8988T (cell line): ENCODE data around the gene CCDC70.

Experiments
- DNase-seq: peaks from one replicate; pipeline ENCODE4 v3.0.0; 2011

The CCDC70 gene

DNA sequence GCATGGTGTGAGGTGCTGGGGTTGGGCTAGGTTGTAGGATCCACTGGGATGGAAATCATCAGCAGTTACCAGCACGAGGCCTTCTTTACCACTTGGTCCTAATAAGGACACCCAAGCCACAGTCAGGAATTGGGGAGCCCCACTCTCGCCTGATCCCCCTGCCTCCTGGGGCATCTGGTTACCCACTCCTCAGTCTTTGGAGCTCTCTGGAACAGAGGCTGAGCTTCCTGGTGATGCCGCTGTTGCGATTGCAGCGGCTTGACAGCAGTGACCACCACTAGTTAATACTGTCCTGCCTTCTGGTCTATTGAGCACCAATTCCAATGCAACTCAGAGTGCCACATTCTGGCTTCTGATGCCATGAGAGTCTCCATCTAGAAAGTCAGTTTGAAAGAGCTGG is 30.2 kb upstream of the CCDC70 start:
- DNase-seq, result no peak

DNA sequence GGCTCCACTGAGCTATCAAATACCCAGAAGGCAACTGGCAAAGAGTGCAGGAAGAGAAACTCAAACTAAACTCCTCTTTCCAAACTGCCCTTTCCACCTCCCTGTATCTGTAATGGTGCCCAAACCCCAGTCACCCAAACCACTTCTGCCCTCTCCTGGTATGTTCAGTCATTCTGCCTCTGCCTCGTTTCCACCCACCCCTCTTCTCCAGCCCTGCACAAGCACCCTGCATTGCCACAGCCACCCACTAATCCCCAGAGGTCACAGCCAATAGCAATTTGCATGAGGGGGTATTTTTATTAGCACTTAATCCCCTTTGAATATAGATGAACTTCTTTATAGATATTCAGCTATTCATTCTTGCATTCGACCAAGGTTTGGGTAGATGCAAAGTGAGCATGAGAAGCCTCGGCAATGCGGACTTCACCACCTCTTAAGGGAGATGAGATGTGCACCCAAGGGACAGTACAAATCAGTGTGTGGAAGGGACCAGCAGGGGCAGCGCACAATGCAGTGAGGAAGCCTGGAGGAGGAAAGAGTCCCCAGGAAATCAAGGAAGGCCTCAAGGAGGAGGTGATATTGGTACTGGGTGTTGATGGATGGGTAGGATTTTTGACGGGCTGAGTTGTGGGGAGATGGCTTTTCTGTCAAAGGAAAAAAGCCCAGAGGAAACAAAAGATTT is 29.2 kb upstream of the CCDC70 start:
- DNase-seq, result peak; percentile 48

DNA sequence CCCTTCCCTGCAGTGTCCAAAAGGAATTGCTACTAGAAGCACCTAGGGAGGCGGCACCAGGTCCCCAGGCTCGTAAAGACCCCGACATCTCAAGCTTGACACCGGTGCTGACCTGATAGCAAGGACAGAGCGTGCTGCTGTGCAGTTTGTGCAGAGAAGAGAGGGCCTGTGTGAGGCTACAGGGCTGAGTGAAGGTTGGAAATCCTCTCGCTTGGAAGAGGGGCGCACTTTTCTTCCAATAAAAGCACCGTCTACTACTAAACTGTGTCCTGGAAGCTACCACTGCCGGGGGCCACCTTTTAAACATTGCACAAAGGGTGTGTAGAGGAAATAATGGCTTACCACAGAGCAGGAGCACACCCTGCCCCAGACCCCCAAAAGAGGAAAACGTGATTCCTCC is 27.8 kb upstream of the CCDC70 start:
- DNase-seq, result no peak

DNA sequence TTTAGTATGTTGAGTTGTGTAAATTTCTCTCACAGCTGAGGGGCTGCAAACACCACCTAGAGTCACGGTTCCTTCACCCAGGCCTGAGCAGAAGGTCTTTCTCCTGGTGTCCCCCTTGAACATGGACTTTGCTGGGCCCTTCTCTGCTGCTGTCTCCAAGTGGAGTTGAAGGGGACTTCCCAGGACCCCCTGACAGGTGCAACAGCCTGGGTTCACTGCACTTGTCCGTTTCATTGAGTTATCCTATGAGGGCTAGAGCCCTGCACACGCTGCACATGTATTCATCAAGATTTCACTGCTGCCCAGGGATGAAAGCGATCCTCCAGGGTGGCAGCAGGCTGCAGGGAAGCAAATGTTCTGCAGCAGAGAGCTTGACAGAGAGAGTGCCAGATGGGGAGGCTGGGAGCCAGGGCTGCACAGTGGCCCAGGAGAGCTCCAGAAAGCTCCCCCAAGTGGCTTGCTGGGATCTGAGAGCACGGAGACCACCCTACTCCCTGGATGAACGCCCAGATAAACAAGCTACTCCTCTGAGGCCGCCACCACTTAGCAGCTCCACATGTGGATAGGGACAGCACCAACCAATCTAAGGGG is 27.1 kb upstream of the CCDC70 start:
- no peak for DNase-seq

DNA sequence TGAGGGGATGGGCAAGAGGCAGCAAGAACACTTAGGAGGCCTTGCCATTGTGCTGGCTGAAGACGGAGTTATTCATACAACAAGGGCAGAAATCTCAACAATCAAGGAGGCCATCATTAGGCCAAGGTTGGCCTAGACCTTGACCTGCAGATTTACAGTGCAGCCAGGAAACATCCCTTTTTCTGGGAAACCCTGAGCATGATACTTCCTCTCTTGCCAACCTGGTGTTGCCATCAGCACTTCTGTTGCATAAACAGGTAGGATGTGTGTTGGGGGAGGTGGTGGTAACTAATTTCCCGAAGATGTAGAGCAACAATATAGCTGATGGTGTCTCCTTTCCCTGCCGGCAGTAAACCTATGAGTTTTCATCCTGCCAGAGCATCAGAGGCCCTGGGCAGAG is 24.8 kb upstream of the CCDC70 start:
- DNase-seq, result no peak

DNA sequence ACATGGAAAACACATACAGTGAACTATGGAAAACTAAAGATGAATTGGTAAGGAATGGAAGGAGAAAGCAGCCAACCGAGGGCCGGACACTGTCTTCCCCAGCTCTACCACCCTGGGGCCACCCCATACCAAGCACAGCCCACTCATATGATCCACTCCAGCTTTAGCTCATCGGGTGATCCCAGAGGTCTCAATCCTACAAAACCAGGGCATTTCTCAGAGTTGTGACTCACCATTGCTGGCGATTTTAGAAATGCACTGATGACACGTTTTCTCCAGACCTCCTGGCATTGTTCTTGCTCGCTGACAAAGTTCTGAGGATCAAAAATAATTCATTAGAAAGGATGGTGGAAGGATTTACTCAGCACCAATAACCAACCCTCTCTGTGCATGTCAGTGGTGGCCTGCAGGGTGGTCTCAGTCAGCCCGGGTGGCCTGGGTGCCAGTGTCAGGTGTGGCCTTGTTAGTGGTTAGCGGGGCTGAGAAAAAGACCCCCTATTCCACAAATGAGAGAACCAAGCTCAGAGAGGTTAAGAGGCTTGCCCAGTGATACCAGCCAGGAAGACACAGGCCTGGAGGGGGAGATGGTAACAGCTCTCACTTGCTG is 23.4 kb upstream of the CCDC70 start:
- no peak for DNase-seq

DNA sequence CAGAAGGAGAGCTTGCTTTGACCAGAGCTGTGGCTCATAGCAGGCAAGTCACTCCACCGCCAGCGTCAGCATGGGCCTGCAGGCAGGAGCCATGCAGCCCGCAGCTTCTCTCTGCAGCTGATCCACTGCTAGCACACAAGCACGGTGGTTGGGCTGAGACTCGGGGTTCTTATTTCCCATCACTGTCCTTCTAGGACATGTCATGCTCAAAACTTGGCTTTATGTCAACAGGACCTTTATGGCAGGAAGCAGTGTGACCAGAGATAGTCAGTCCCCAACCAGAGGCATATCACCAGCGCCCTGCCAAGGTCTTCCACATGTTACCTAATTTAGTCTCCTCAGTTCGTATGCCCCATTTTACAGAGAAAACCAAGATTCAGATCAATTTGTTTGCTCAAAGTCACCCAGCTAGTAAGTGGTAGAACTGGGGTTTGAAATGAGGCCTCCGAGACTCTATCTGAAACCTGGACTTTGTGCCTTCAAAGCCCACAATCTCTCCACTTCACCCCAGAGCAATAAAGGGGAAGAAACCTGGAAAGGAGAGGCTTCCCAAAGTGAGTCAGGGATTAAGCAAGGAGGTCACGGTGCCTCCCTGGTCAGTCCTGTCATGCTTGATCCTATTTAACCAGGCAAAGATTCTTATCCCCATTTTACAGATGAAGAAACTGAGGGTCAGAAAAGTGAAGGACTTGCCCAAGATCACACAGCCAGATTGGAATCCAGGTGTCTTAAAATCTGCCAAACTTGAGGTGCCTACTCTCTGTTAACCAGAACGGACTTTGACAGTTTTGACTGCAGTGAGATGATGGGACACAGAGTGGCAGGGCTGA is 21.8 kb upstream of the CCDC70 start:
- DNase-seq, result no peak

DNA sequence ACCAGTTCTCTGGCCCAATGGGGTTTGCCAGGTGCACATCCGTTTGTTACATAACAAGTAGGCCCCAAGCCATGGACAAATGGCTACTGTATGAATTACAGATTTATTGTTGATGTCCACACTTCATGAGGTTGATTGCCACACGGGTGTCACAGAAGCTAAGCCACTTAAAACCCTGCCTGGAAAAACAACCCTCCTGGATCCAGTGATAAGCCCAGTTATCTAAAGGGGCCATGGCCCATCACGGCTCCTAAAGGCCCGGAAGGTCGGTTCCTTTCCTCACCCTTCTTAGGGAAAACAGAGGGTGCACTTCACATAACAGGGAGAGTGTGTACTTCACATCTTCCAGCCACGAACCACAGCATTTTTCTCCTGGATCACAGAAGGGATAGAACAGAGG is 20.9 kb upstream of the CCDC70 start:
- DNase-seq, result no peak

DNA sequence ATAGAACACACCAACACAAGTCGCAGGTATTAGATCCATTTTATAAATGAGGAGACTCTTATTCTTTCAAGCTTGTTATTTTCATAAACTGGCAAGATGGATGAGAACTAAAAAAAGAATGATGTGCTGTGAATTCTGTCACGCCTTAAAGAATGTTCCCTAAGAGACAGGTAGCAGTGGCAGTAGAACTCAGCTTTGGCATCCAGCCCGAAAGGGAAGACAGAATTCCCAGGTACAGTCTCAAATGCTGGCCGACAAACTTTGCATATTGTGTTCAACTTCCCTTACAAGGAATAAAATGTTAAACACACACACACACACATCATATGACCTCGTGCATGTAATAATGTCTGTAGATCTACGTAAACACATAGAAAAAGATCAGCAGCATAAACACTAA is 20.0 kb upstream of the CCDC70 start:
- no peak for DNase-seq

DNA sequence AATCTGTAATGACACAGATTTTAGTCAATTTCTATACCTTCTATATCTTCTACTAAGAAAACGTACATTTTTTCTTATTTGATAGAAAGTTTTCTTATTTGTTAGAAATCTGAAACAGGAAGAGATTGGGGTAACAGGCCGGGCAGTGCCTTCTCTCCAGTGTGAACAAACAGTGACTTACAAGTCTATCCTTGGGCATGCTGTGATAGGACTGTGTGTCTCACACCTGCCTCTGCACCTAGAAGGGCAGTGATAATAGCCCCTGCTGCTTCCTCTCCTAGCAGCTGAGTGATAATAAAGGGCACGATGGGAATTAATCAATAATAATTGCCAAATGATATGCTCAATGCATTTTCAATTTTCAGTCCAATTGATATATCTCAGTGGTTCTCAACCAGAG is 18.2 kb upstream of the CCDC70 start:
- DNase-seq, result no peak

DNA sequence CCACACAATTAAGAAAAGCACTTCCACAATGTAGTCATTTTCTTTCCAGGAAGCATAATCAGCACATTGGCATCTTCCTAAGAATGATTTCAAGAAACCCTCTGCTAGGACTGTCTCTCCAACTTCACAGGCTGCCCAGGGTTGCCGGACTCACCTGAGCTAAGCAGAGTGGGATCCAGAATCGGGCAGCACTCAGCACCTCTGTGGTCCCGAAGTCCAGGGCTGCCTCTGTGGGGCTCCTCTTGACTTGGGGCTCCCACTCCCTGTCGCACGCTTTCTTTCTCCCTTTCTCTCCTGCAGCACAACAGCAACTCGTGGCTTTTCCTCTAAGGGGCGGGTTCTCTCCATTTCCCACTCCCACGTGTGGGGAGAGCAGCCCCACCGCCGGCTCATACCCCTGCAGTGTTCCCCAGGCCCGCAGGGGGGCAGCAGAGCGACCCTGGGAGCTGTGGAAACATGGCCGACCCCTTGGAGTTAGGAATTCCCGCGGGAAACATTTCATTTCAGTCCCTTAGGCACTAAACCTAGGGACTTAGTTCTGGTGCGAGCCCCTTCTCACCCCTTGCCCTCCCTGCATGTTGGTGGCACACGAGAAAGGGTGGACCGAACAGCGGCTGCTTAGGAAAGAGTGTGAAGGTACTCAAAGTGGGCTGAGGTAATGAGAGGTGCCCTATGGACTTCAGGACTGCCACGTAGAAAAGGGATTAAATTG is 16.8 kb upstream of the CCDC70 start, which contains the start of gene TMEM272:
Gene TMEM272, minus strand, starts transcription at position 316 of the 712 bp plus-strand sequence. CDS start 6,647 bp downstream, outside the sequence.
- peak; percentile 76 for DNase-seq

DNA sequence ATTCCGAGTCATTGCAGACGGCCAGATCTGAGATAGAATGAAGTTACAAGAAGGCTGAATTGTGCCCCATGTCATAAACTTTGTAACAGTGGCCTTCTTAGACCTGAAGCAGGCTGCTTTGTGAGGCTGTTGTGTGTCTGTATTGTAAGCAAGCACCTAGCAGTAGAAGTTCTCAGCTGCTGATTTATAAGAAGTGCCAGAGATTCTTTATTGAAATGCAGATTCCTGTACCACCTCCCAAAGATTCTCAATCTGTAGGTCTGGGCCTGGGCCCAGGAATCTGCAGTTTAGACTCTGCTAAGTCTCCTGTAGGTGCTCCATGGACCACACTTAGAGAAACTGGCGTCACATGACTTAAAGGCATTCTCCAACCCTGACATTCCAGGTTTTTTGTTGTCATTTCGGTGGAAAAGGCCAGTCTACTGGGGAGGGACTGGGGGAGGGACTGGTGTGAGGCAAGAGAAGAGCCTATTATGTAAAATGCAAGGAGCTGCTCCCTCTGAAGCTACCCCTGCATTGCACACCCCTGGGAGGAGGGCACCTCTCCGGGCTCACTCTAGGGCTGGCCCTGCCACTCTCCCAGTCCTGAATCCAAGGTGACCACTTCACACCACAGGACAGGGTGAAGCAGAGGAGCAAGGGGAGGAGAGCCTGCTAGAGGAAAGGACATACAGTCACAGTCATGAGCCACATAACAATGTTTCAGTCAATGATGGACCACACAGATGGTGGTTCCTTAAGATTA is 16.0 kb upstream of the CCDC70 start:
- no peak for DNase-seq

DNA sequence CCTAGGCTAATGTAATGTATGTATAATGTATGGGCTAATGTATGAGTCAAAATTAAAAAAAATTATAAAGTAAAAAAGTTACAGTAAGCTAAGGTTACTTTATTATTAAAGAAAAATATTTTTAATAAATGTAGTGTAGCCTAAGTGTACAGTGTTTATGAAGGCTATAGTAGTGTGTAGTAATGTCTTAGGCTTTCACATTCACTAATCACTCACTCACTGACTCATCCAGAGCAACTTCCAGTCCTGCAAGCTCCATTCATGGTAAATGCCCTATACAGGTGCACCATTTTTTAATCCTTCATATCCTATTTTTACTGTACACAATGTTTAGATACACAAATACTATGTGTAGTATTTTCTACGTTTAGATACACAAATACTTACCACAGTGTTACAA is 15.0 kb upstream of the CCDC70 start:
- DNase-seq, result no peak

DNA sequence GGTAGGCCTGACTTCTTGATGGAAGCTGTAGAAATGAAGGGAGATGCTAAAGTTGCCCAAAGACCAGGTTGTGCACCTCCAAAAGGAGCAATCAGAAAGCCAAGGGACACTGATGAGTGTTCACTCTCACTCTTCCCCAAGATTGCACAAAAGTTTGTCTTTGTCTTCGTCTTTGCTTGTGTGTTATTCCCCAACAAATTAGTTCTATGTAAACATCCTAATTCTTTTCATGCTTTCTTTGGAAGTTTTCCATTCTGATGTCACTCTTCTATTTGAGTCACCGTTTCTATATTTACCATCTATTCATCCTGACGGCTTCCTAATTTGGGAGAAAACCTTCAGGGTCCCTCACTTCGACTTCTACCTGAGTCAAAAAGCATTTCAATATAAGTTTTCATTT is 13.1 kb upstream of the CCDC70 start:
- no peak for DNase-seq

DNA sequence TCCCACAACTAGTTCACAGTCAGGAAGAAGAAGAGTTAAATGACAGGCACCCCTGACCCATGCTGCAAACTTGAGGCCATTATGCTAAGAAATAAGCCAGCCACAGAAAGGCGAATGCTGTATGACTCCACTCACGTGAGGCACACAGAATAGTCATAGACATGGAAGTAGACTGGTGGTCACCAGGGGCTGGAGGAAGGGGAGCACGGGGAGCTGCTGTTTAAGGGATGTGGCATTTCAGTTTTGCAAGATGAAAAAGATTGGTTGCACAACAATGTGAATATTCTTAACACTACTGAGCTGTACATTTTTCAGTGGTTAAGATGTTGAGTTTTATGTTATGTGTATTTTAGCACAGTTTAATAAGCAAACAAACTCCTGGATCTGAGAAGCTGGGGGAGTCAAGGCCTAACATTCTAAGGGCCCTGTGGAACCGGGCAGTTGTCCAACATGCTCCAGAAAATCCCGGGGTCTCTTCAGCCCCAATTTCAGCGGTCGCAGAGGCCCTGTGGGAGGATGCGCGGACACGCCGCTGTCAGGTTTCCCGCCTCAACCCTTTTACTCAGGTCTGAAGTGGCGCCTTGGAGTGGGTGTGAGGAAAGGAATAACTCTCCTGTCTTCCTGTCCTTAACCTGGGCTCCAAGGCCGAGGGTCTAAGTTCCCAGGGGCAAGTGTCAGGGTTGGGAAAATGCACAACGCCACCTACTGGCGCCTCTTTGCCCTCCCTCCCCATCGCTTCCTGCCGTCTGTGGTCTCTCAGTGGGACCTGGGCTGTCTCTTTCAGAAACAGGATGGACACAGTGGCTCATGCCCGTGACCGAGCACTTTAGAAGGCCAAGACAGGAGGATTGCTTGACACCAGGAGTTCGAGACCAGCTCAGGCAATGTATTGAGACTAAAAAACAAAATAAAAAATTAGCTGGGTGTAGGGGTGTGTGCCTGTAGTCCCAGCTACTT is 12.3 kb upstream of the CCDC70 start:
- peak; percentile 56 for DNase-seq

DNA sequence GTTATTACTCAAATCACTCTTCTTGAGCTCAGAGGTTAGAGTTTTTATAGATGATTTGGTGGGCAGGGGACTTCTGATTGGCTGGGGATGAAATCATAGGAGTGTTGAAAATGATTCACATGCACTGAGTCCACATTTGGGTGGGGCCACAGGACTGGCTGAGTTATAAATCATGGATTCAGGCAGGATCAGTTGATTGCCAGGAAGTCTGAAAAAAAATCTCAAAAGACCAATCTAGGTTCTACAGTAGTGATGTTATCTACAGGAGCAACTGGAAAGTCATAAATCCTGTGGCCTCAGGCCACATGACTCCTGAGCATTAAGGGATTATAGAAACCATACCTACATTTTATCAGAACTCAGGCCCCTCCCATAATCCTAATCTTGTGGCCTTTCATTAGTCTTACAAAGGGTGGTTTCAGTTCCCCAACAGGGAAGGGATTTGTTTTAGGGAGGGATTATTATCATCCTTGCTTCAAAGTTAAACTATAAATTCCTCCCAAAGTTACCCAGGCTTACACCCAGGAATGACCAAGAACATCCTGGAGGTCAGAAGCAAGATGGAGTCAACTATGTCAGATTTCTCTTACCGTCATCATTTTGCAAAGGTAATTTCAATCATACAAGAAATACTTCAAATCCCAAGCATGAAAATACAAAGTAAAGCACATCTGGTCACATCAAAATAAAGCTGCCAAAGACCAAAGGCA is 5.6 kb upstream of the CCDC70 start:
- DNase-seq, result no peak

DNA sequence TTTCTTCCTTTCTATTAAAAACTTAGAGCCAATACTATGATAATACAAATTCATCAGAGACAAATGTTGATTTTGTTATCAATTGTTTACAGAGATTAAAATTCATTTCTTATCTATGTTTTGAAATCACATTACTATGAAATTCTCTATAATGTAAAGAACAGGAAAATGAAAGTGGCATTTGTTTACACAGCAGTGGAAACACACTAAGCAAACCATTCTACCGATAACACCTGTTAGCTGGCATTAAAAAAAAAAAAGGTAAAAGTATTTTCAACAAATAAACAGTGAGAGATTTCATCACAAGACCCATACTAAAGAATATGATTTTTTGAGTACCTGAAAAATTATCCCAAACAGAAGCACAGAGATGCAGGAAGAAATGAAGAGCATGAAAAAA is 4.8 kb upstream of the CCDC70 start:
- no peak for DNase-seq

DNA sequence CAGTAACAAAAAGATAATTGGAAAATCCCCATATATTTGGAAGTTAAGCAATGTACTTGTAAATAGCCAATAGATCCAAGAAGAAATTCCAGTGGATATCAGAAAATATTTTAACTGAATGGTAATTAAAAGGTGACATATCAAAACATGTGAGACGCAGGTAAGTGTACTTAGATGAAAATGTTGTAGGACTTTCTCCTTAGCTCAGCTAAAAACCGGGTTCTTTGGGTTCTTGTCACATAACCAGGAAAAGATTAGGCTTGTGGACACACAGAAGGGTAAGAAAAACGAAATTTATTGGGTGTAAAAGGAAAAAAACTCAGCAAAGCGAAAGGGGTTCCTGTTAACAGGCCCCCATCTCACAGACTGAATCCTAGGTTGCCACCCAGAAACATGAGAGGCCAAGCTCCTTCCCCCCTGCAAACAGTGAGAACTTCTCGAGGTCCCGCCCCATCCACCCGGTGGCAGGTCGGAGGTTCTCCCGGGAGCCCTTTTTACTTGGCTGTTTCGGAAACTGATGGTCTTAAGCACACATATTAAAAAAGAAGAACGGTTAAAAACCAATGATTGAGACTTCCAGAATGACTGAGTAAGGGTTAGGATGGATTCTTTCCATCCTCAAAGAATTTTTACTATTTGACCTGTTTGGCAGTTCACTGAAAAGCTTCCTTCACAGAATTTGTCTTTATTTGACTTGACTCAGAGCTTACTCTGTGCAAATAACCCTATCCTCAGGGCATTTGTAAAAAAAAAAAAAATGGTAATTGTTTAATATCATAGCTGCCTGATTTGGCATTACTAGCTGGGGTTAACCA is 3.1 kb upstream of the CCDC70 start:
- DNase-seq, result no peak

DNA sequence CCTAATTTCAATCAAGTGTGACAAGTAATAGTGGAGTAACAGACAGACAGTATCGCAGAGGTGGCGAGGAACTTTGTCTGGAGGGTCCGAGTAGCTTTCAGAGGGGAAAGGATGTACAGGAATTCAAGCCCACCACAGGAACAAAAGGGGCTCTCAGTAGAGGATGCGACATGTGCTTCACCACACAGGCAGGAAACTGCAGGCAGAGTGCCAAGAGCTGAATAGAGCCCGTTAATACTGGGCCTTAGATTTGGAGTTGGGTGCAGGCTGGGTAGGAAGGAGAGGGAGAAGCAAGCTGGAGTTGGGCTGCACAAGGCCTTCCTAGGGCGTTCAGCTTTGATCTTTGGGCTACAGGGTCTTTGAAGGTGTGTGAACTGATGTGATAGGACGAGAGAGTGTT is 1.2 kb downstream of the CCDC70 start:
- no peak for DNase-seq
